HUES48 (cell line): ENCODE data around the gene CEP20.
"Not testable (repeated sequence)": the region's sequence is repeated elsewhere in the genome, so short reads cannot be mapped to it uniquely, and the experiment has no call there.

Experiments used
- H3K27ac ChIP-seq: one replicate; pipeline ENCODE4 v1.7.0; 2013; ENCODE audit warnings: low read depth, low read length, inconsistent platforms
- H3K27me3 ChIP-seq: 2 replicates; pipeline ENCODE4 v1.6.1; 2013; ENCODE audit warnings: mild to moderate bottlenecking, low read length; ENCODE audit not compliant: control insufficient read depth, insufficient read depth
- H3K36me3 ChIP-seq: 2 replicates; pipeline ENCODE4 v1.6.1; 2013; ENCODE audit warnings: low read length; ENCODE audit not compliant: control insufficient read depth, insufficient read depth
- H3K4me1 ChIP-seq: 2 replicates; pipeline ENCODE4 v1.6.1; 2013; ENCODE audit warnings: mild to moderate bottlenecking, low read length; ENCODE audit not compliant: control insufficient read depth, insufficient read depth
- H3K4me3 ChIP-seq: 2 replicates; pipeline ENCODE4 v1.5.1; 2013; ENCODE audit warnings: mild to moderate bottlenecking, low read depth, low read length
- H3K9ac ChIP-seq: 2 replicates; pipeline ENCODE4 v1.6.1; 2013; ENCODE audit warnings: mild to moderate bottlenecking, low read depth, low read length, moderate library complexity
- H3K9me3 ChIP-seq: 2 replicates; pipeline ENCODE4 v1.6.1; 2013; ENCODE audit warnings: low read length; ENCODE audit not compliant: control insufficient read depth, insufficient read depth

The CEP20 gene, protein sequence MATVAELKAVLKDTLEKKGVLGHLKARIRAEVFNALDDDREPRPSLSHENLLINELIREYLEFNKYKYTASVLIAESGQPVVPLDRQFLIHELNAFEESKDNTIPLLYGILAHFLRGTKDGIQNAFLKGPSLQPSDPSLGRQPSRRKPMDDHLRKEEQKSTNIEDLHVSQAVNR

DNA sequence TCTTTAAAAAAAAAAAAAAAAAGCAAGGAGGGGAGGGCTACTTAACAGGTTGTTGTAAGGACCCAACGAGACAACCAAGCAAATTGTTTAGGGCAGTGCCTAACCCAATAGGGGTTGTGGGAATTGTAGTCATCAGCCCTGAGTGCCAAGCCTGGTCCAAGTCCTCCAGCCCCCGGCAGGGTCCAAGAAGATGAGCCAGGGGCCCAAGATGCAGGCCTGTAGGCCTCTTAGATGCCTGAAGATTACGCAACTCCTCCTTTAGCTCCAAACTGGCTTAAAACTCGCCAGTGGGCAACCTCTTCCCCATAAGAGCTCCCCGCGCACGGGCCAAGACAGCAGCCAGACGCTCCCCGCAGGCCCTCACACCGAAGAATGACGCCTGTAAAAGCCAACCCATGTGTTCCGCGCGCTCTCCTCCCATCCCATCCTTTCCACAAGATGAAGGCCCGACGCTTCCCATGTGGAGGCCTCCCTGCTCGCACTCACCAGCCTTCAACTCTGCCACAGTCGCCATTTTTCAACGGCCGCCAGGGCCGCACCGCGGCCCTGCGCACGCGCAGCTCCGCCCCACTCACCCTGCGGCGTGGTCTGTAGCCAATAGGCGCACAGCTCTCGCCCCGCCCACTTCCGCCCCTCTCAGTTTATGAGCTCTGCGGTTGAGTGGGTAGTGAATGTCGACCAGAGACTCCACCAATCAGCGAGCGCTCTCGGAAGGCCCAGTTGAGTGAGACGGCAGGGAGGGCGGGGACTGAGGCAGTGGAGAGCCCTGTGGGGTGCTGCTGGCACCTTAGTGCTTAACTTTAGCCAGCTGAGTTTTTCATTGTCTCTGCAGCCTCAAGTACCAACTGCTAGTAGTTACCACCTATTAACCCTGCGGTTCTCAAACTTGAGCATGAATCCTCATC is at the start of gene CEP20:
TSS of gene CEP20 (minus strand) at position 532 of the 905 bp plus-strand sequence. CDS start at position 514, 18 bp downstream.
- no peaks in the 10 kb centered on the region for H3K27me3 ChIP-seq
- H3K36me3 ChIP-seq = peaks cover 13% of the 10 kb centered on the region
- peak within 1 kb of the TSS; percentile 86 for H3K27ac ChIP-seq
- H3K4me3 ChIP-seq = peak within 1 kb of the TSS; percentile 82
- H3K9me3 ChIP-seq = no peaks in the 10 kb centered on the region
- peaks cover 9% of the 10 kb centered on the region for H3K4me1 ChIP-seq
- H3K9ac ChIP-seq = peak within 1 kb of the TSS; percentile 79

DNA sequence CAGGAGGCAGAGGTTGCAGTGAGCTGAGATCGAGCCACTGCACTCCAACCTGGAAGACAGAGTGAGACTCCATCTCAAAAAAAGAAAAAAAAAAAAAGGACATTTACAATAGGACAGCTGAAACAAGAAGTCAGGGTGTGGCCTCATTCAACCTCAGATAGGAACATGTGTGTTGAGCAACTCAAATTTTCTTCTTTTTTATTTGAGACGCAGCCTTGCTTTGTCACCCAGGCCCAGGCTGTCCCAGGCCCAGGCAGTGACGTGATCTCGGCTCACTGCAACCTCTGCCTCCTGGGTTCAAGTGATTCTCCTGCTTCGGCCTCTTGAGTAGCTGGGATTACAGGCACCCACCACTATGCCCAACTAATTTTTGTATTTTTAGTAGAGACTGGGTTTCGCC is 48.4 kb upstream of the CEP20 start:
- H3K9ac ChIP-seq, H3K27ac ChIP-seq, H3K9me3 ChIP-seq, H3K4me3 ChIP-seq, H3K4me1 ChIP-seq, H3K36me3 ChIP-seq, H3K27me3 ChIP-seq: not testable (repeated sequence)

DNA sequence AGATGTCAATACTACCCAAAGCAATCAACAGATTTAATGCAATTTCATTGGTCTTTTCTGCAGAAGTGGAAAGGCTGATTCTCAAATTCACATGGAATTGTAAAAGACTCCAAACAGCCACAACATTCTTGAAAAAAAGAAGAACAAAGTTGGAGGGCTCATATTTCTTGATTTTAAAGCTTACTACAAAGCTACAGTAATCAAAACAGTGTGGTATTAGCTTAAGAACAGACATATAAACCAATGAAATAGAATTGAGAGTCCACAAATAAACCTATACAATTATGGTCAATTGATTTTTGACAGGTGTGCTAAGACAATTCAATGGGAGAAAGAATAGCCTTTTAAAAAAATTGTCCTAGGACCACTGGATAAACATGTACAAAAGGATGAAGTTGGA is 46.6 kb upstream of the CEP20 start:
- Histone ChIP-seq H3K27me3 (no peaks in the 10 kb centered on the region), H3K9me3 (no peaks in the 10 kb centered on the region), H3K9ac (no peak overlapping the region), H3K4me1 (no peaks in the 10 kb centered on the region), H3K4me3 (no peak overlapping the region), H3K36me3 (no peaks in the 10 kb centered on the region), H3K27ac (no peak overlapping the region)

DNA sequence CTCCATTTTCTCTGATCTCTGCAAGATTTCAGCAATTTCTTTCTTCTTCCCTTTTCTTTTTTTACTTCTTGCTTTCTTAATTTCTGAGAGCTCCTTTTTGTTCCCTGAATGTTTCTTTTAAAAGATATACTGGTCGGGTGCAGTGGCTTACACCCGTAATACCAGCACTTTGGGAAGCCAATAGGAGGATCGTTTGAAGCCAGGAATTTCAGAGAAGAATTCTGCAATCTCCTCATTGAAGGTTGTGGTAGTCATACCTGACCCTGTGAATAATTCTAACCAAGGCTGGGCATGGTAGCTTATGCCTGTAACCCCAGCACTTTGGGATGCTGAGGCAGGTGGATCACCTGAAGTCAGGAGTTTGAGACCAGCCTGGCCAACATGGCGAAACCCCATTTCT is 45.4 kb upstream of the CEP20 start:
- no peak overlapping the region for H3K4me3 ChIP-seq
- H3K9me3 ChIP-seq = no peaks in the 10 kb centered on the region
- H3K27me3 ChIP-seq = no peaks in the 10 kb centered on the region
- H3K36me3 ChIP-seq = no peaks in the 10 kb centered on the region
- H3K4me1 ChIP-seq = no peaks in the 10 kb centered on the region
- no peak overlapping the region for H3K9ac ChIP-seq
- H3K27ac ChIP-seq = no peak overlapping the region

DNA sequence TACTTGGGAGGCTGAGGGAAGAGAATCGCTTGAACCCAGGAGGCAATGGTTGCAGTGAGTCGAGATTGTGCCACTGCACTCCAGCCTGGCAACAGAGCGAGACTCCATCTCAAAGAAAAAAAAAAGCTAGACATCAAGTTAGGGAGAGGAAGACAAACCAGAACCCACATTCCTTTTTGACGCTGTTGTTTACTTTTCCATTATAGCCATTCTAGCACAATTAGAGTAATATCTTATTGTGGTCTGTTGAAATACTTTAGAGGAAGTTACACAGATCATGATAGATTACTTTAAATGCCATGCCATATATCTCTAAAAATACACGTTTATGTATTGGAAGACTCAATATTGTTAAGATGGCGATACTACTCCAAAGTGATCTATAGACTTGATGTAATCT is 44.5 kb upstream of the CEP20 start:
- Histone ChIP-seq H3K27me3 (no peaks in the 10 kb centered on the region), H3K9ac (no peak overlapping the region), H3K9me3 (no peaks in the 10 kb centered on the region), H3K4me3 (no peak overlapping the region), H3K27ac (no peak overlapping the region), H3K4me1 (no peaks in the 10 kb centered on the region), H3K36me3 (no peaks in the 10 kb centered on the region)

DNA sequence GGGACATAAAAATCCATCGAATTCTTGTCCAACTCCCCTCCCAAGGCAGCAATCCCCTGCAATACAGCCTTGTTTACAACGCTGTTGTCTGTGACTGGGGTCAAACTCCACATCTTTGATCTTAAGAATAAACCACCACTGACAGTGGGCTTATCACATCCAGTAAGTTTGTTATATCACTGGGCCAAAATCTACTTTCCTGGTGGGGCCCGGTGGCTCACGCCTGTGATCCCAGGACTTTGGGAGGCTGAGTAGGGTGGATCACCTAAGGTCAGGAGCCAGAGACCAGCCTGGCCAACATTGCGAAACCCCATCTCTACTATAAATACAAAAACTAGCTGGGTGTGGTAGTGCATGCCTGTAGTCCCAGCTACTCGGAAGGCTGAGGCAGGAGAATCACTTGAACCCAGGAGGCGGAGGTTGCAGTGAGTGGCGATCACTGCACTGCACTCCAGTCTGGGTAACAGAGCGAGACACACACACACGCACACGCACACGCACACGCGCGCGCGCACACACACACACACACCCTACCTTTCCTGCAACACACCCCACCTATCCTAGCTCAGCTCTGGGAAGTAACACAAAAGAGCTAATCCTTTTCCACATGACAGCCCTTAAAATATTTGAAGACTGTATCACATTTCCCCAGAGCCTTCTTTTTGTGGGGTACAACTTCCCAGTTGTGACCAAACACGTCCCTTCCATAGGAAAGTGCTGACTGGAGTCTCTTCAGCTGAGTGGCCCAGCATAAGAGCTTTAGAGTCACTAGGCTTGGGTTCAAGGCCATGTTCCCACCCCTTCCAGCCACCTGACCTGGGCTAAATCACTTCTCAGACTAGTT is 40.1 kb upstream of the CEP20 start:
- H3K9me3 ChIP-seq = no peaks in the 10 kb centered on the region
- H3K9ac ChIP-seq = no peak overlapping the region
- no peak overlapping the region for H3K4me3 ChIP-seq
- H3K27ac ChIP-seq = no peak overlapping the region
- H3K4me1 ChIP-seq = peaks cover 4% of the 10 kb centered on the region; the same call in 1 of the 2 replicates
- no peaks in the 10 kb centered on the region for H3K36me3 ChIP-seq
- H3K27me3 ChIP-seq = no peaks in the 10 kb centered on the region

DNA sequence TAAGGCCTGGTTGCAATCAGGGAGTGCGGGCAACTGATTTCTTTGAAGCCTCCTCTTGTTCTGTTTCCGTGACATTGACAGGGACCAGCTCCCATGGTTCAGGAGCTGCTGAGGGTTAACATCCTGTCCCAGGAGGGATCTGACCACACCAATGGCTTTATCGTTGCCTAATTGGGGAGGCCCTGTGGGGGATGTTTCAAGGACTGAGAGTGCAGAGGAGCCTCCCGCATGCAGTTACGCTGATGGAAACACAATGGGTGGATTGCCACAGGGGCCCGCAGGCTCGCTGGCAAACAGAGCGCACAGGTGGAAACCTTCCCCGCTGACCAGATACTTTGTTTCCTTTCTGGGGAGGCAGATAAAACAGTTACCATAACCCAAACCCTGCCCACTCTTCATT is 37.2 kb upstream of the CEP20 start:
- no peaks in the 10 kb centered on the region for H3K9me3 ChIP-seq
- no peaks in the 10 kb centered on the region for H3K36me3 ChIP-seq
- H3K9ac ChIP-seq = no peak overlapping the region
- H3K27ac ChIP-seq = no peak overlapping the region
- H3K27me3 ChIP-seq = no peaks in the 10 kb centered on the region
- no peak overlapping the region for H3K4me3 ChIP-seq
- H3K4me1 ChIP-seq = peaks cover 4% of the 10 kb centered on the region; the same call in 1 of the 2 replicates

DNA sequence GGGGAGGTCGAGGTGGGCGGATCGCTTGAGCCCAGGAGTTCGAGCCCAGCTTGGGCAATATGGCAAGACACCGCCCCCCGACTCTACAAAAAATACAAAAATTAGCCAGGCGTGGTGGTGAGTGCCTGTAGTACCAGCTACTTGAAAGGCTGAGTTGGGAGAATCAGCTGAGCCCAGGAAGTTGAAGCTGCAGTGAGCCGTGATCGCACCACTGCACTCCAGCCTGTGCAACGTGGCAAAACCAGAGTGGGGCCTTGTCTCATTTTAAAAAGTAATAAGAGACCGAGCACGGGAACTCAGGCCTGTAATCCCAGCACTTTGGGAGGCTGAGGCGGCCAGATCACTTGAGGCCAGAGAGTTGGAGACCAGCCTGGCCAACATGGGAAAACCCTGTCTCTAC is 36.6 kb upstream of the CEP20 start:
- no peaks in the 10 kb centered on the region for H3K36me3 ChIP-seq
- H3K9ac ChIP-seq = no peak overlapping the region
- no peaks in the 10 kb centered on the region for H3K9me3 ChIP-seq
- H3K27ac ChIP-seq = no peak overlapping the region
- H3K4me3 ChIP-seq = no peak overlapping the region
- no peaks in the 10 kb centered on the region for H3K27me3 ChIP-seq
- H3K4me1 ChIP-seq = peaks cover 4% of the 10 kb centered on the region; the same call in 1 of the 2 replicates

DNA sequence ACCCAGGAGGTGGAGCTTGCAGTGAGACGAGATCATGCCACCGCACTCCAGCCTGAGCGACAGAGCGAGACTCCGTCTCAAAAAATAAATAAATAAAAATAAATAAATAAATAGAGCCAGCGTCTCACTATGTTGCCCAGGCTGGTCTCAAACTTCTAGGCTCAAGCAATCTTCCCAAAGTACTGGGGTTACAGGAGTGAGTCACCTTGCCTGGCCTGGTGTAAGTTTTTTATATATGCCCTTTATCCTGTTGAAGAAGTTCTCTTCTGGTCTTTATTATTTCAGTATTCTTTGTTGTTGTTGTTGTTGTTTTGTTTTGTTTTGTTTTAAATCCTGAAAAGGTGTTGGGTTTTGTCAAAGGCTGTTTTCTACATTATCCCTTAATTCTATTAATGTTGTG is 30.9 kb upstream of the CEP20 start:
- Histone ChIP-seq H3K27ac (no peak overlapping the region), H3K4me1 (no peaks in the 10 kb centered on the region), H3K9me3 (no peaks in the 10 kb centered on the region), H3K9ac (no peak overlapping the region), H3K36me3 (no peaks in the 10 kb centered on the region), H3K27me3 (no peaks in the 10 kb centered on the region), H3K4me3 (no peak overlapping the region)

DNA sequence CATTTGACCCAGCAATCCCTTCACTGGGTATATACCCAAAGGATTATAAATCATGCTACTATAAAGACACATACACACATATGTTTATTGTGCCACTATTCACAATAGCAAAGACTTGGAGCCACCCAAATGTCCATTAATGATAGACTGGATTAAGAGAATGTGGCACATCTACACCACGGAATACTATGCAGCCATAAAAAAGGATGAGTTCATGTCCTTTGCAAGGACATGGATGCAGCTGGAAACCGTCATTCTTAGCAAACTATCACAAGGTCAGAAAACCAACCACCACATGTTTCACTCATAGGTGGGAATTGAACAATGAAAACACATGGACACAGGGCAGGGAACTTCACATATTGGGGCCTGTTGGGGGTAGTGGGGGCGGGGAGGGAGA is 29.9 kb upstream of the CEP20 start:
- not testable (repeated sequence) for H3K4me3 ChIP-seq, H3K4me1 ChIP-seq, H3K9me3 ChIP-seq, H3K9ac ChIP-seq, H3K27me3 ChIP-seq, H3K36me3 ChIP-seq, H3K27ac ChIP-seq

DNA sequence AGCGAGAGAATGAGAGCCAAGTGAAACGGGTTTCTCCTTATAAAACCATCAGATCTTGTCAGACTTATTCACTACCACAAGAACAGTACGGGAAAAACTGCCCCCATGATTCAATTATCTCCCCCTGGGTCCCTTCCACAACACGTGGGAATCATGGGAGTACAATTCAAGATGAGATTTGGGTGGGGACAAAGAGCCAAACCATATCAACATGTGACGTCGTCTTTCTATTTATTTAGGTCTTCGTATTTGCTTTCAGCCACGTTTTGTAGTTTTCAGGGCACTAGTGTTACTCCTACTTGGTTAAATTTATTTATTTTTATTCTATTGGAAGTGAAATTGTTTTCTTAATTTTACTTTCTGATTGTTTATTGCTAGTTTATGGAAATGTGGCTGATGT is 27.9 kb upstream of the CEP20 start:
- no peak overlapping the region for H3K4me3 ChIP-seq
- no peaks in the 10 kb centered on the region for H3K36me3 ChIP-seq
- H3K9ac ChIP-seq = no peak overlapping the region
- no peaks in the 10 kb centered on the region for H3K27me3 ChIP-seq
- H3K9me3 ChIP-seq = no peaks in the 10 kb centered on the region
- no peaks in the 10 kb centered on the region for H3K4me1 ChIP-seq
- H3K27ac ChIP-seq = no peak overlapping the region
